Right lobe of liver (tissue), 6 donors: ENCODE data around the gene TIMMDC1. TPM values are rescaled to one million over a fixed set of nuclear protein-coding genes. Genes with fewer than 3 reads are reported as not detected.

Experiments used
- ATAC-seq, 4 donors: fragments of 200-7000 bp; cut with Tn5 transposase; one replicate each; pipeline ENCODE4 v1.9.1; 2020; ENCODE audit warnings: mild to moderate bottlenecking in 4 of 4, moderate library complexity in 4 of 4
- DNase-seq, 3 donors: peaks; one replicate each; pipeline ENCODE4 v3.0.0-alpha.2; 2020
- H3K27ac ChIP-seq, 3 donors: fragments of 200-600 bp; one replicate each; pipeline ENCODE4 v1.8.0; 2022
- H3K27me3 ChIP-seq, 2 donors: fragments of 200-600 bp; one replicate each; pipeline ENCODE4 v1.8.0; 2022
- H3K36me3 ChIP-seq, 4 donors: fragments of 200-600 bp; sonication (generic) in 1 of 4; one replicate each; pipeline versions ENCODE4 v1.5.1 to v1.8.0; 2017 to 2022; ENCODE audit warnings: control low read depth in 1 of 4
- H3K4me1 ChIP-seq, 4 donors: fragments of 200-600 bp; sonication (generic) in 1 of 4; one replicate each; pipeline versions ENCODE4 v1.5.1 to v1.8.0; 2017 to 2022; ENCODE audit warnings: control low read depth in 1 of 4
- H3K4me3 ChIP-seq, 3 donors: fragments of 200-600 bp; one replicate each; pipeline ENCODE4 v1.8.0; 2022
- H3K9me3 ChIP-seq, 4 donors: fragments of 200-600 bp; sonication (generic) in 1 of 4; one replicate each; pipeline versions ENCODE4 v1.5.1 to v1.8.0; 2017 to 2022; ENCODE audit warnings: control low read depth in 1 of 4
- CTCF ChIP-seq, 4 donors: fragments of 200-600 bp in 3 of 4; fragments of 450-650 bp in 1 of 4; IDR thresholded peaks; one replicate each; pipeline versions ENCODE4 v1.5.1 to v1.8.0; 2016 to 2022; ENCODE audit warnings: antibody characterized with exemption in 4 of 4, mild to moderate bottlenecking in 2 of 4
- POLR2A ChIP-seq: fragments of 450-650 bp; IDR thresholded peaks from one replicate; pipeline ENCODE4 v1.6.1; 2017; ENCODE audit warnings: antibody characterized with exemption, mild to moderate bottlenecking
- WGBS: methylation state at CpG from one replicate; pipeline ENCODE4 v1.1.6; 2018; ENCODE audit warnings: low coverage, low lambda C conversion rate; ENCODE audit not compliant: insufficient coverage; ENCODE audit errors: missing lambda C conversion rate; 5-methylcytosine and 5-hydroxymethylcytosine counted together
- intact Hi-C, 2 donors: fragments of 100-400 bp; cut with DNase I; formaldehyde crosslinking; loops; one replicate each; pipeline versions ENCODE4 v1.11.2 to v1.14.1; 2022
- total RNA-seq, 6 experiments: library from RNA; depleted of rRNA in 2 of 6; stranded (reverse); fragments of >200 nt in 2 of 6; fragmentation: NEBNext Ultra II Directional in 3 of 6; extraction: Animal tissue kit (Norgen Biotek cat#: 25700) in 3 of 6; gene quantifications; one replicate each; pipeline versions ENCODE4 v1.1.0 to v1.2.4, GENCODE V29; 2016 to 2023
- donor health status: DM: no; HTN: yes; CAD: no.
- donor health status: DM: no; HTN: no; CAD: no.
- donor health status: DM: no; HTN: no; CAD: no.
- donor health status: DM: no; HTN: yes; CAD: no.
- donor health status: DM: no; HTN: yes; CAD: no.

Gene TIMMDC1
- total RNA-seq, 6 experiments from 2014 or later: 16.4 to 63.5 (median 42.8) TPM

- H3K36me3 ChIP-seq: peaks cover 0 to 26% (median 6%) of the 10 kb centered on the region in 4 donors
- DNase-seq: no peak
These were observed 17.3 kb upstream of the TIMMDC1 start for GRCh38 chr3:119481079-119481478.

GRCh38 chr3:119483101-119483500, 15.2 kb upstream of the TIMMDC1 start:
- TF ChIP-seq CTCF (IDR thresholded peaks at IDR 0.05) (no peak), POLR2A (no peak)
- WGBS: 84% methylated on average over 1 of the region's 1 CpG
- H3K36me3 ChIP-seq: peaks cover 0 to 35% (median 10%) of the 10 kb centered on the region in 4 donors

More at GRCh38 chr3:119481079-119481478, 17.3 kb upstream of the TIMMDC1 start:
- H3K4me3 ChIP-seq: no peak overlapping the region
- no peaks in the 10 kb centered on the region for H3K27me3 ChIP-seq
- 100% methylated on average over 2 of the region's 2 CpGs for WGBS
- intact Hi-C loops: no loop called here
- H3K4me1 ChIP-seq: no peaks in the 10 kb centered on the region
- no peaks in the 10 kb centered on the region for H3K9me3 ChIP-seq
- ATAC-seq: no peak
- TF ChIP-seq CTCF (IDR thresholded peaks at IDR 0.05): no peak
- TF ChIP-seq POLR2A: no peak
- H3K27ac ChIP-seq: no peak overlapping the region

GRCh38 chr3:119485563-119485962, 12.8 kb upstream of the TIMMDC1 start:
- no peak overlapping the region for H3K27ac ChIP-seq
- H3K4me3 ChIP-seq: no peak overlapping the region
- DNase-seq (no peak), ATAC-seq (no peak)
- TF ChIP-seq POLR2A (no peak), CTCF (IDR thresholded peaks at IDR 0.05) (no peak)
- WGBS: 88% methylated on average over 2 of the region's 2 CpGs
- peaks cover 0 to 38% (median 8%) of the 10 kb centered on the region in 4 donors for H3K36me3 ChIP-seq
- H3K27me3 ChIP-seq: no peaks in the 10 kb centered on the region
- H3K4me1 ChIP-seq: no peaks in the 10 kb centered on the region
- intact Hi-C loops: no loop called here
- no peaks in the 10 kb centered on the region for H3K9me3 ChIP-seq

More at GRCh38 chr3:119483101-119483500, 15.2 kb upstream of the TIMMDC1 start:
- H3K27me3 ChIP-seq: no peaks in the 10 kb centered on the region
- ATAC-seq (no peak), DNase-seq (no peak)
- intact Hi-C loops: no loop called here
- no peak overlapping the region for H3K27ac ChIP-seq
- no peaks in the 10 kb centered on the region for H3K9me3 ChIP-seq
- no peaks in the 10 kb centered on the region for H3K4me1 ChIP-seq
- H3K4me3 ChIP-seq: no peak overlapping the region

GRCh38 chr3:119490153-119490552, 8.2 kb upstream of the TIMMDC1 start:
- Histone ChIP-seq H3K4me1 (no peaks in the 10 kb centered on the region), H3K4me3 (no peak overlapping the region), H3K9me3 (no peaks in the 10 kb centered on the region), H3K36me3 (peaks cover 0 to 30% (median 10%) of the 10 kb centered on the region in 4 donors), H3K27me3 (no peaks in the 10 kb centered on the region), H3K27ac (no peak overlapping the region)
- 100% methylated on average over 2 of the region's 2 CpGs for WGBS
- no peak for DNase-seq
- no peak for TF ChIP-seq POLR2A
- no peak for TF ChIP-seq CTCF (IDR thresholded peaks at IDR 0.05)
- intact Hi-C loops: no loop called here
- no peak for ATAC-seq

- Histone ChIP-seq H3K27me3 (no peaks in the 10 kb centered on the region), H3K27ac (no peak overlapping the region), H3K36me3 (peaks cover 0 to 11% (median 2%) of the 10 kb centered on the region in 4 donors), H3K9me3 (no peaks in the 10 kb centered on the region), H3K4me3 (no peak overlapping the region), H3K4me1 (no peaks in the 10 kb centered on the region)
- intact Hi-C loops: no loop called here
- DNase-seq (no peak), ATAC-seq (no peak)
- TF ChIP-seq CTCF (IDR thresholded peaks at IDR 0.05) (no peak), POLR2A (no peak)
- WGBS: 93% methylated on average over 2 of the region's 2 CpGs
These were observed 6.2 kb upstream of the TIMMDC1 start for GRCh38 chr3:119492128-119492527.
